IPS-18c (cell line): ENCODE data around the gene HOXB6.

ENCODE experiments used
- H3K4me3 ChIP-seq: 2 replicates; pipeline ENCODE4 v1.7.0; 2013; ENCODE audit warnings: low read depth, mild to moderate bottlenecking, low read length, moderate library complexity; ENCODE audit not compliant: insufficient read depth
- H3K9me3 ChIP-seq: one replicate; pipeline ENCODE4 v1.6.1; 2013; ENCODE audit warnings: mild to moderate bottlenecking, low read length, moderate library complexity; ENCODE audit not compliant: control insufficient read depth, insufficient read depth

The HOXB6 gene

GRCh38 chr17:48558057-48558830 lies 46.5 kb downstream of the HOXB6 start:
- H3K4me3 ChIP-seq, result no peak overlapping the region
- no peaks in the 10 kb centered on the region for H3K9me3 ChIP-seq

DNA sequence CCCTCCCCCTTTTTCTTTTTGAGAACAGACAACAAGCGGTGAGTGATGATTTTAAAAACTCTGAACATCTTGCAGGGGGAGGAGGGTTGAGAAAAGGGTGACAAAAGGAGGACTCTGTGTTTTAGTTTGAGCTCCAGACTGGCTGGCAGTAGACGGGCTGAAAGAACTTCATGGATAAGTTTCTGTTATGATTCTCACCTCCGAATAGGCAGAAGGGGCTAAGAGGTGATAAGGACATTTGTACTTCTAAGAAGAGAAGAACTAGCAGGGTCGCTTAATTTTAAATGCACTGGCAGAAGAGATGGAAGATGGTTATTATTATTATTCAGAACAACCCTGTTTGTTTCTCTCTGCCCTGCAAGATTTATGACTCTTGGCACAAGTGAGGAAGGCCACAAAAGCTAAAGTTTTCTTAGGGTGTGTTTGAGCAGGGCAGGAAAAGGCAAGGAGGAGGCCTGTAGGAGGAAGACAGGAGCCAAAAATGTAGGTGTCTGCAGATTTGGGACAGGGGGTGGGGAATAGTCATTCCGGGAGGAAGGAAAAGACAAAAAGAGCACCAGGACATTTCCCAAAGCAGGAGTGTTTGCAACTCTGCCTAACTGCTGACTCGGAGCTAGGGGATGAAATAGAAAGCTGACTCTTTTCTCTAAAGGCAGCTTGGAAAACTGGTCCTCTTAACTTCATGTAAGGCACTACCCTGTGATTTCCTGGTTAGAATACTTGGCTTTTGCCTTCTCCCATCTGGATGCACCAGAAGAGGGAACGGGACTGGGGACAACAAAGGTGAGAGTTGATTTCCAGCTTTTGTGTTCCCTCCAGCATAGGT lies 48.0 kb downstream of the HOXB6 start:
- Histone ChIP-seq H3K4me3 (no peak overlapping the region), H3K9me3 (no peaks in the 10 kb centered on the region)

DNA sequence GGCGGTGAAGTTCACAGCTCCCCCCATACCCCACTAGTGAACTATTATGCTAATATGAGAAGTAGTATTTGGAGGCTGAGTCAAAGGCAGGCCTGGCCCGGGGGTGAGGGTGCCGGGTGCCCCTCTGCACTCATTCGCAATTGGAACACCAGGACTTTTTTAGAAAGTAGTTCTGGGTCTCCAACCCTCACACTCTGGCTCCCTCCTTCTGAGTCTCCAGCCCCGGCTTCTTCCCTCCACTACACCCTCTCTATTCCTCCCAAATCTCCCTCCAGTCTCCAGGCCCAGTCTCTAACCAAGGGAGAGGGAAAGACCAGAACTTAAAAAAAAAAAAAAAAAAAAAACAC lies 48.6 kb downstream of the HOXB6 start:
- H3K9me3 ChIP-seq, result no peaks in the 10 kb centered on the region
- H3K4me3 ChIP-seq, result no peak overlapping the region

DNA sequence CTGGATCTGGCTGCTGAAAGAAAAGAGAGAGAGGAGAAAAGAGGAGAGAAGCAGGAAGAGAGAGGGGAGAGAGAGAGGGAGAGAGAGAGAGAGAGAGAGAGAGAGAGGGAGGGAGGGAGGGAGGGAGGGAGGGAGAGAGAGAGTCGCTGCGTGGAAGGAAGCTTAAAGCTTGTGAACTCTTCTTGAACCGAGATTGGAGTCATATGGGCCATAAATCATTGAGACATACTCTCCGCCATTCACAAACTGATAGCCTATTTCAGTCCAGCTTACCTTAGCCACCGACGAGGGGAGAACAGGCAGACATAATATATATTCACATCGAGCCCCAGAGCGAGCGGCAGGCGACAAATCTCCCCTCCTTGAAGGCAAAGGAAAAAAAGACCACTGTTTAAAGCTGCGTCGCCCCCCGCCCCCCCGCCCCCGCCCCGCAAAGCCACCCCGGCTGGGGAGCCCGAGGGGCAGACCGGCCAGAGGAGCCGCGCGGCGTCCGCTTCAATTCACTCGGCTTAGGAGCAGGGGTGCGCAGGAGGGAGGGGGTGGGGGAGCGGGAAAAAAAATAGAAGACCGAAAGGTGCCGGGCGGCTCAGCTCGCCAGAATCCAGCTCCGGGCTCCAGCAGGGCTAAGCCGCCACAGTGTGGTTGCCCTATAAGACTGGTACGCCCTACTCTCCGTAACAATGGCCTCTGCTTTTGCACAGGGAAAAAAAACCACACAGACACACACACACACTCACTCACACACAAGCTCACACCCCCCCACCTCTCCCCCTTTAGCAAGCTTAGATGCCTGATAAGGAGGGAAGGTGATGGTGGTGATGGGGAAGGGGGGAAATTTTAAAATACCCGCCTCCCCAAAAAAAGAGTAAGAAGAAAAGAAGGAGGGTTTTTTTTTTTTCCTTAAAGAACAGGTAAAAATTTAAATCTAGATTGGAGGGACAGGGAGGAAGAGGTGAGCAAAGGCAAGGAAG lies 49.2 kb downstream of the HOXB6 start:
- H3K4me3 ChIP-seq, result no peak overlapping the region; the same call in 1 of the 2 replicates
- no peaks in the 10 kb centered on the region for H3K9me3 ChIP-seq

DNA sequence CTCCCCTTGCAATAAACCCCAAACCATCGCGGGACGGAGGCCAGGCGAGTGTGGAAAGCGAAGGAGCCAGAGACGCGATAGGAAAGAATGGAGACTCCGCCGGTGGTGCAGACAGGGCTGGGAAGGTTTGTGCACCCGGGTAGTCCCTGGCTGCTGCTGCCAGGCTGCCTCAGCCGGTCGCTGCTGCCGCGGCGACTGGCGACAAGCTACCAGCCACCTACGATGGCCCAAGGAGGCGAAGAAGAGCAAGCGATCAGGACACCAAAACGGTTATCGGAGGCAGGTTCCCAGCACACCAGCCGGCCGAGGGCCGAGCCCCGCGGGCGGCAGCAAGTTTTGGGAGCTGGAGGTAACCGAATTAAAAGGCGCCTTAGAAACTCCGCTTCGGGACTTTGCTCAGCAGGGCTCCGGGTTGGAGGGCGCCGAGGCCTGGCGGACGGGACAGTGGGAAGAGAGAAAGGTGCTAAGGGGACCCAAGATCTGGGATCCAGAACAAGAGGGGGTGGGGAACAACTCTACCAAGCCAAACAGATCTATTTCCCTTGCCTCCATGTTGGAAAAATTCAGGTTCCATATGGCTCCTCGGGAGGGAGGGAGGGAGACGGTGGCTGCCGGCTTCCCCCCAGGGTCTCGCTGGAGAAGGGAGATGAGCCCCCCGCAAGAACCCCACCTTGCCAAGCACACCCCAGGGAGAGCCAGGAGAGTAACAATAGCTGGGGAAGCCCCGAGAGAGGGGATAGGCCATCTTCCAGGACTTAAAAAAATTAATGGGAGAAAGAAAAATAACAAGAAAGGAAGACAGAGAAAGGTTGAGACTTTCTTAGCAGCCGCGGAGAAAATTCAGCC lies 50.2 kb downstream of the HOXB6 start:
- H3K4me3 ChIP-seq, result no peak overlapping the region; the same call in 1 of the 2 replicates
- H3K9me3 ChIP-seq, result no peaks in the 10 kb centered on the region

DNA sequence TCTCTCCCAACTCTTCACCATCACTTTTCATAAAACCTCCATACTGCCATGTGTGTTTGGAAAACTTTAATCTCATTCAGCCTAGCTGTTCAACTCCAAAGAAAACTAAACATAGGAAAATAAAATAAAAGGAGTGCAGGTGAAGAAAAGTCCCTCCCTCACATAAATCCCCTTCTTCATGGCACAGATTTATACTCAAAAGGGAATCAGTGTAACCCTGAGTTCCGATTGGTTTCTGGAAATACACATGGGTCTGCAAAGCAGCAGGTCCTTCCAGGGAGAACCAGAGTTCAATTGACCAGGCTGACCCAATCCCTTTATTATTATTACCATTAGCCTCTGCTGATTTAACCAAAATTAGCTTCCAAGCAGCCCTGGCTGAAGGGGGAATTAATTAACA lies 51.0 kb downstream of the HOXB6 start:
- H3K9me3 ChIP-seq, result no peaks in the 10 kb centered on the region
- no peak overlapping the region for H3K4me3 ChIP-seq

DNA sequence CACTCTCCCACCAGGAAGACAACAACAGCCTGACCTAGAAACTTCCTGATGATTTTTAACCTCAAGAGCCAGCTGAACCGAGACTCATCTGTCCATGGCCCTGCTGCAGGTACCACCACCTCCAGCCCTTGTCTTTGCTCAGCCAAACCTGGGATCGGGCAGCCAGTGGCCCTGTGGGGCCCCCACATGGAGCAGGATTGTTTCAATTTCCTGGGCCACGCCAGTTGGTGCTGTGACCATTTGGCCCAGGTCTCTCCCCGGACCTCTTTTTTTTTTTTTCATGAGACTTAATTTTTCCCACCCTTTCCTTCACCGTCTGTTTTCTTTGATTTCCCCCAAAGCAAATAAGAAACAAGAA lies 51.6 kb downstream of the HOXB6 start:
- H3K9me3 ChIP-seq, result no peaks in the 10 kb centered on the region
- H3K4me3 ChIP-seq, result no peak overlapping the region

- no peak overlapping the region for H3K4me3 ChIP-seq
Observed at GRCh38 chr17:48552466-48553189, 52.2 kb downstream of the HOXB6 start.

DNA sequence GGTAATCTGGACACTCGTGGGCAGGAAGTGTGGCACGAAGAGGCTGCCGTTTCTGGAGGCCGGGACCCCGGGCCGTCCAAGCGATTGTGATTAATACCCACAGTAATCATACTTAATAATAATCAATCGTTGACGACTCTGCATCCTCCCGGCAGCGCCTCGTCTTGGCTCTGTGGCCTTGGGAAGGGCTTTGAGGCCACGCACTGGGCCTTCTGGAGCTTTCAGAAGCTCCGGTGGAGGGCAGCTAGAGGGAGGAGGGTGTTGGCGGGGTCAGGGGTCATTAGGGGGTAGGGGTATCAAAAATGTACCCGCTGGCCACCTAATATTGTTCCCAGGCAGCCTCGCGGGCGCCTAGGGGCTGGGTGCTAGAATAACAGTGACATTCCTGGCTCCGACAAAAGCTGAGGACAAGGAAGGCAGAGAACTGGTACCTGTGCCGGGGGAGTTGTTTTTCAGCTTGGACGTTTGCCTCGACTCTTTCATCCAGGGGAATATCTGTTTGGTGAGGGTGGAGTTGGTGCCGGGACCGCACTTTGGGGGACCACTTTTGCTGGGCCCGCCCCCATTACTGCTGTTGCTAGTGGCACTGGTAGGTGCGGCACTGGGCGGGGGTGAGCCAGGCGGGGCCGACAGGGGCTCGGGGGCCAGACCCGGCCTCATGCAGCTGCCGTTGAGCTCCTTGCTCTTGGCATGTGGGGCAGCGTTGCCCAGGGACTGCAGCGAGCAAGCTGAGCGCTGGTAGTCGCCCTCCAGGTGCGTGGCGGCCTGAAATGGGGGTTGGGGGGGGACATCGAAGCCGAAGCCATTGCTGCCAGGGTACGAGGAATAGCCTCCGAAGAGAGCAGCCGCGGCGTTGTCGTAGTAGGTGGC lies 53.0 kb downstream of the HOXB6 start:
- Histone ChIP-seq H3K9me3 (no peaks in the 10 kb centered on the region), H3K4me3 (no peak overlapping the region; the same call in 1 of the 2 replicates)

More at GRCh38 chr17:48552466-48553189, 52.2 kb downstream of the HOXB6 start:
- no peaks in the 10 kb centered on the region for H3K9me3 ChIP-seq

DNA sequence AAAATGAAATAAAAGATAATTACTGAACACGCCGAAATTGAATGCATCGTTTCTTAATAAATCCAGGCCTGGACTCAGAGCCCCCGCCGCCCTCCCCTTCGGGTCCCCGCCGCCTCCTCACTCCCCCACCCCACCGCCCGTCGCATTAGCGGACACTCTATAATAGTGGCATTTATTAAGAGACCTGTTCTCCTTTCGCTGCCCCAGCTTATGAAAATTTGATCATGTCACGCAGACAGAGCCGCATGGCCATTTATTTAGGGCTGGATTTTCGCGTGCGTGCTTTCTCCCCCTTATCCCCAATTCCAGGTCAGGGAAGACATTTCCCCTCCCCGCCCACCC lies 53.6 kb downstream of the HOXB6 start:
- no peak overlapping the region for H3K4me3 ChIP-seq
- no peaks in the 10 kb centered on the region for H3K9me3 ChIP-seq

DNA sequence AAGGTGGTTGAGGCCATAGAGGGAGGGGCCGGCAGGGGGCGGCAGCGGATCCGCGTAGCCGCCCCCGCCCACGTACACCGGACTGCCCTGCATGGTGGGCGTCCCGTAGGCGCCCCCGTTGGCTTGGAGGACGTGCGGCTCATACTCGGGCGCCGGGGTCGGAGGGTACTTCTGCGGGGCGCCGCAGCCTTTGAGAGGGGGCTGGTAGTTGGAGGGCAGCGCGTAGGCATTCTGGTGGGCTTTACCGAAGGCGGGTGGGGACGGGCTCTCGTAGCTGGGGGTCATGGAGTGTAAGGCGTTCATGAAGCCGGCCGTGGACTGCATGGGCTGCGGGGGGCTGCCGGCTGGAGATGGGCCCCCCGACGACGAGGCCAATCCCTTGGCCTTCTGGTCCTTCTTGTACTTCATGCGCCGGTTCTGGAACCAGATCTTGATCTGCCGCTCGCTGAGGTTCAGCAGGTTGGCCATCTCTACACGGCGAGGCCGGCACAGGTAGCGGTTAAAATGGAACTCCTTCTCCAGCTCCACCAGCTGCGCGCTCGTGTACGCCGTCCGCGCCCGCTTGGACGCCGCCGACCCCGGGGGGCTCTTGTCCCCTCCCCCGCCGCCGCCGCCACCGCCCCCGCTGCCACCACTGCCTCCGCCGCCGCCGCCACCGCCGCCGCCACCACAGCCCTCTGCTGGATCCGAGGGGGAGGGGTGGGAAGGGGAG lies 54.1 kb downstream of the HOXB6 start:
- Histone ChIP-seq H3K4me3 (peak overlapping the region; percentile 31; the same call in 1 of the 2 replicates), H3K9me3 (no peaks in the 10 kb centered on the region)

GRCh38 chr17:48549914-48550501 lies 54.8 kb downstream of the HOXB6 start:
- H3K9me3 ChIP-seq, result no peaks in the 10 kb centered on the region
- peak overlapping the region; percentile 31; the same call in 1 of the 2 replicates for H3K4me3 ChIP-seq

GRCh38 chr17:48549281-48549630 lies 55.5 kb downstream of the HOXB6 start:
- Histone ChIP-seq H3K4me3 (no peak overlapping the region), H3K9me3 (no peaks in the 10 kb centered on the region)

- H3K4me3 ChIP-seq, result peak overlapping the region; percentile 26; the same call in 1 of the 2 replicates
Observed at GRCh38 chr17:48548523-48549280, 56.1 kb downstream of the HOXB6 start.

More at GRCh38 chr17:48548523-48549280, 56.1 kb downstream of the HOXB6 start:
- H3K9me3 ChIP-seq, result no peaks in the 10 kb centered on the region
